Neural progenitor cell (in vitro differentiated cells): ENCODE results near the gene LTBP3. TPM values are rescaled to one million over a fixed set of nuclear protein-coding genes. Genes with fewer than 3 reads are reported as not detected.

Experiments
- DNase-seq: peaks from one replicate; pipeline ENCODE4 v3.0.0-alpha.2; 2016; ENCODE audit warnings: low spot score
- H2AFZ ChIP-seq: fragments of 200-600 bp; sonication (generic); replicated peaks from 2 replicates; pipeline ENCODE4 v1.6.1; 2016; ENCODE audit warnings: antibody characterized with exemption
- H3F3A ChIP-seq: fragments of 200-600 bp; sonication (generic); 2 replicates; pipeline ENCODE4 v1.6.1; 2016; ENCODE audit warnings: antibody characterized with exemption, low read depth
- H3K27ac ChIP-seq: fragments of 200-600 bp; sonication (generic); 2 replicates; pipeline ENCODE4 v1.5.1; 2016; ENCODE audit warnings: mild to moderate bottlenecking
- H3K27me3 ChIP-seq: fragments of 200-600 bp; sonication (generic); 2 replicates; pipeline ENCODE4 v1.6.1; 2016; ENCODE audit warnings: mild to moderate bottlenecking, moderate library complexity
- H3K36me3 ChIP-seq: fragments of 200-600 bp; sonication (generic); 2 replicates; pipeline ENCODE4 v1.5.1; 2016
- H3K4me1 ChIP-seq: fragments of 200-600 bp; sonication (generic); 2 replicates; pipeline ENCODE4 v1.6.1; 2016; ENCODE audit warnings: mixed run types
- H3K4me2 ChIP-seq: fragments of 200-600 bp; sonication (generic); 2 replicates; pipeline ENCODE4 v1.6.1; 2016
- H3K4me3 ChIP-seq: fragments of 200-600 bp; sonication (generic); 2 replicates; pipeline ENCODE4 v1.5.1; 2016
- H3K79me2 ChIP-seq: fragments of 200-600 bp; sonication (generic); 2 replicates; pipeline ENCODE4 v1.6.1; 2016; ENCODE audit warnings: low read depth
- H3K9ac ChIP-seq: fragments of 200-600 bp; sonication (generic); 2 replicates; pipeline ENCODE4 v1.6.1; 2016
- H3K9me3 ChIP-seq: fragments of 200-600 bp; sonication (generic); 2 replicates; pipeline ENCODE4 v1.5.1; 2016; ENCODE audit warnings: low read depth
- H4K20me1 ChIP-seq: fragments of 200-600 bp; sonication (generic); 2 replicates; pipeline ENCODE4 v1.6.1; 2016; ENCODE audit warnings: low read depth
- H3K27ac Mint-ChIP-seq: 3 replicates; pipeline ENCODE4 v1.8.0; 2021; ENCODE audit warnings: mixed read lengths
- H3K27me3 Mint-ChIP-seq: 2 replicates; pipeline ENCODE4 v1.8.0; 2022; ENCODE audit warnings: low read depth, mild to moderate bottlenecking, inconsistent platforms, moderate library complexity, mixed read lengths; ENCODE audit not compliant: insufficient read depth
- H3K36me3 Mint-ChIP-seq: 3 replicates; pipeline ENCODE4 v1.8.0; 2021; ENCODE audit warnings: mixed read lengths
- H3K4me1 Mint-ChIP-seq: 3 replicates; pipeline ENCODE4 v1.8.0; 2021; ENCODE audit warnings: mixed read lengths
- H3K4me3 Mint-ChIP-seq: 3 replicates; pipeline ENCODE4 v1.8.0; 2021; ENCODE audit warnings: mild to moderate bottlenecking, moderate library complexity, mixed read lengths
- H3K9me3 Mint-ChIP-seq: 3 replicates; pipeline ENCODE4 v1.8.0; 2020; ENCODE audit warnings: mixed read lengths
- EZH2 ChIP-seq: fragments of 200-600 bp; sonication (generic); IDR thresholded peaks from 2 replicates; pipeline ENCODE4 v1.6.1; 2017; ENCODE audit warnings: antibody characterized with exemption, mild to moderate bottlenecking, moderate library complexity
- EZH2phosphoT487 ChIP-seq: fragments of 200-600 bp; sonication (generic); IDR thresholded peaks from 2 replicates; pipeline ENCODE4 v1.6.1; 2017; ENCODE audit warnings: antibody characterized with exemption
- total RNA-seq: library from RNA; depleted of rRNA; stranded (reverse); fragments of >200 nt; gene quantifications from 2 replicates; pipeline ENCODE4 v1.2.3, GENCODE V29; 2015; ENCODE audit warnings: low replicate concordance
- TF ChIP-seq, protein P1 (sequence below): fragments of 200-600 bp; sonication (generic); IDR thresholded peaks from 2 replicates; pipeline ENCODE4 v1.5.1; 2017; ENCODE audit warnings: antibody characterized with exemption, mild to moderate bottlenecking

The LTBP3 gene
- total RNA-seq, 1 donor from 2014 or later = 1.2 TPM

GRCh38 chr11:65502555-65503367, 55.4 kb downstream of the LTBP3 start:
- no peaks in the 10 kb centered on the region for H3K27me3 ChIP-seq
- H3K4me2 ChIP-seq = peak overlapping the region; percentile 98
- H3K79me2 ChIP-seq = peaks cover 100% of the 10 kb centered on the region
- no peaks in the 10 kb centered on the region for H3K9me3 ChIP-seq
- peaks cover 28% of the 10 kb centered on the region for H3K27me3 Mint-ChIP-seq
- peak overlapping the region; percentile 12 for H3K27ac ChIP-seq
- H3K36me3 Mint-ChIP-seq = peaks cover 27% of the 10 kb centered on the region
- H3K9me3 Mint-ChIP-seq = peaks cover 4% of the 10 kb centered on the region
- no peak for TF ChIP-seq EZH2
- TF ChIP-seq EZH2phosphoT487 = no peak
- peak overlapping the region; percentile 16 for H3K27ac Mint-ChIP-seq
- peak overlapping the region; percentile 100 for H3K9ac ChIP-seq
- DNase-seq = no peak
- peaks cover 72% of the 10 kb centered on the region for H3K36me3 ChIP-seq
- H3K4me1 ChIP-seq = peaks cover 7% of the 10 kb centered on the region
- H3K4me1 Mint-ChIP-seq = peaks cover 34% of the 10 kb centered on the region
- peak overlapping the region; percentile 93 for H3K4me3 ChIP-seq
- peaks cover 88% of the 10 kb centered on the region for H4K20me1 ChIP-seq
- H3K4me3 Mint-ChIP-seq = no peak overlapping the region
- peaks cover 98% of the 10 kb centered on the region for H3F3A ChIP-seq
- no peak overlapping the region for H2AFZ ChIP-seq

GRCh38 chr11:65502274-65502554, 55.9 kb downstream of the LTBP3 start:
- Mint-ChIP-seq H3K36me3 (peaks cover 27% of the 10 kb centered on the region), H3K4me1 (peaks cover 28% of the 10 kb centered on the region), H3K9me3 (peaks cover 4% of the 10 kb centered on the region), H3K4me3 (no peak overlapping the region), H3K27ac (peak overlapping the region; percentile 16), H3K27me3 (peaks cover 26% of the 10 kb centered on the region)
- Histone ChIP-seq H3K27ac (peak overlapping the region; percentile 12), H4K20me1 (peaks cover 83% of the 10 kb centered on the region), H3K79me2 (peaks cover 97% of the 10 kb centered on the region), H3K9me3 (no peaks in the 10 kb centered on the region), H3K36me3 (peaks cover 72% of the 10 kb centered on the region), H3K27me3 (no peaks in the 10 kb centered on the region), H2AFZ (no peak overlapping the region), H3K9ac (peak overlapping the region; percentile 100), H3F3A (peaks cover 95% of the 10 kb centered on the region), H3K4me3 (peak overlapping the region; percentile 93), H3K4me2 (peak overlapping the region; percentile 98), H3K4me1 (peaks cover 7% of the 10 kb centered on the region)
- DNase-seq = no peak
- TF ChIP-seq, protein P1, sequence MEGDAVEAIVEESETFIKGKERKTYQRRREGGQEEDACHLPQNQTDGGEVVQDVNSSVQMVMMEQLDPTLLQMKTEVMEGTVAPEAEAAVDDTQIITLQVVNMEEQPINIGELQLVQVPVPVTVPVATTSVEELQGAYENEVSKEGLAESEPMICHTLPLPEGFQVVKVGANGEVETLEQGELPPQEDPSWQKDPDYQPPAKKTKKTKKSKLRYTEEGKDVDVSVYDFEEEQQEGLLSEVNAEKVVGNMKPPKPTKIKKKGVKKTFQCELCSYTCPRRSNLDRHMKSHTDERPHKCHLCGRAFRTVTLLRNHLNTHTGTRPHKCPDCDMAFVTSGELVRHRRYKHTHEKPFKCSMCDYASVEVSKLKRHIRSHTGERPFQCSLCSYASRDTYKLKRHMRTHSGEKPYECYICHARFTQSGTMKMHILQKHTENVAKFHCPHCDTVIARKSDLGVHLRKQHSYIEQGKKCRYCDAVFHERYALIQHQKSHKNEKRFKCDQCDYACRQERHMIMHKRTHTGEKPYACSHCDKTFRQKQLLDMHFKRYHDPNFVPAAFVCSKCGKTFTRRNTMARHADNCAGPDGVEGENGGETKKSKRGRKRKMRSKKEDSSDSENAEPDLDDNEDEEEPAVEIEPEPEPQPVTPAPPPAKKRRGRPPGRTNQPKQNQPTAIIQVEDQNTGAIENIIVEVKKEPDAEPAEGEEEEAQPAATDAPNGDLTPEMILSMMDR = no peak
- no peak for TF ChIP-seq EZH2phosphoT487
- TF ChIP-seq EZH2 = no peak

GRCh38 chr11:65501472-65502273, 56.5 kb downstream of the LTBP3 start:
- no peak overlapping the region for H3K4me3 Mint-ChIP-seq
- Histone ChIP-seq H4K20me1 (peaks cover 77% of the 10 kb centered on the region), H3K9me3 (no peaks in the 10 kb centered on the region), H3K4me1 (peaks cover 11% of the 10 kb centered on the region), H3K4me2 (peak overlapping the region; percentile 98), H3K36me3 (peaks cover 72% of the 10 kb centered on the region), H3K9ac (peak overlapping the region; percentile 100), H3K27me3 (no peaks in the 10 kb centered on the region), H3K27ac (peak overlapping the region; percentile 12), H3K4me3 (peak overlapping the region; percentile 93), H3K79me2 (peaks cover 97% of the 10 kb centered on the region), H3F3A (peaks cover 95% of the 10 kb centered on the region), H2AFZ (no peak overlapping the region)
- H3K9me3 Mint-ChIP-seq = peaks cover 4% of the 10 kb centered on the region
- H3K27ac Mint-ChIP-seq = peak overlapping the region; percentile 75
- peaks cover 24% of the 10 kb centered on the region for H3K27me3 Mint-ChIP-seq
- H3K4me1 Mint-ChIP-seq = peaks cover 29% of the 10 kb centered on the region
- peaks cover 27% of the 10 kb centered on the region for H3K36me3 Mint-ChIP-seq
- DNase-seq = no peak
- TF ChIP-seq EZH2 (no peak), EZH2phosphoT487 (no peak)
- TF ChIP-seq, protein P1 = no peak
